GM18499 (cell line): Measurements from ENCODE around the gene ZNF516.

Source experiments
- ATAC-seq: cut with Tn5 transposase; IDR thresholded peaks from one replicate; pipeline ENCODE4 v1.9.1; 2021; ENCODE audit warnings: moderate number of reproducible peaks; ENCODE audit not compliant: insufficient read depth, unreplicated experiment

ZNF516 gene

DNA sequence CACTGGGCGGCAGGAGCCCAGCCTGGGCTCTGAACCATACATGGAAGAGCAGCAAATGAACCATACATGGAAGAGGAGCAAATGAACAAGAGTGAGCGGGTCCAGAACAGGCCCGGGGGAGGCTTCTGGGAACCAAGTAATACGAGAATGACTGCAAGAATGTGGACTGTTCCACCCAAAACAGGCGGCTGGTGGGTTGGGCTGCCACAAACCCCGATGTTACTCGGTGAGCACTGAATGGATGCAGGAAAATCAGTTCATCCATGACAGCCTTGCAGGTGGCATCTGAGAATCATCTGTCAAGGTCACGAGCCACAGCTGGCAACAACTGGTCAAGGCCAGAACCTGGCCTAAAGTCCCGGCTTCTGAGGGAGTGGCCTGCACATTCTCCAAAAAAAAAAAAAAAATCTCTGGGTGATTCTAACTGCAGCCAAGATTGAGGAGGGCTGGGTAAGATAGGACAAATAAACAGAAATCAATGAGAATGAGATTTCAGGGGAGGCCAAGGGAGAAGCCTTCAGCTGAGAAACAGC, 106.1 kb downstream of the ZNF516 start:
- ATAC-seq = no peak

DNA sequence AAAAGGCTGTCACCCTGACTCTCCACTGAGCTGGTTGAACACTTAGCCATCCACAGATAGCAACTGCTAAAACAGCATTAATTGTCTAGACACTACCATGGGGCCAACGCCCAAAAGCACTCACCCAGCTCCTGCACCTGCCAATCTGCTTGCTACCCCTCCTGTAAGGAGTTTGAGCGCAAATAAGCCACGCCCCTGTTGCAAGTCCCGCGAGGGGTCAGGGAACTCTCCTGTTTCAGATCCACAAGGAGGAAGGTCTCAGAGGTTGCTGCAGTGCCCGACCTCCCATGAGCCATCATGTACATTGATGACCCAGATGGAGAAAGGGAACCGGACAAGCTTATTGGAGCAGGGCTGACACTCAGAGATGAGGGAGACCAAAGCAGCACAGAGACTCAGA, 106.8 kb downstream of the ZNF516 start:
- no peak for ATAC-seq

DNA sequence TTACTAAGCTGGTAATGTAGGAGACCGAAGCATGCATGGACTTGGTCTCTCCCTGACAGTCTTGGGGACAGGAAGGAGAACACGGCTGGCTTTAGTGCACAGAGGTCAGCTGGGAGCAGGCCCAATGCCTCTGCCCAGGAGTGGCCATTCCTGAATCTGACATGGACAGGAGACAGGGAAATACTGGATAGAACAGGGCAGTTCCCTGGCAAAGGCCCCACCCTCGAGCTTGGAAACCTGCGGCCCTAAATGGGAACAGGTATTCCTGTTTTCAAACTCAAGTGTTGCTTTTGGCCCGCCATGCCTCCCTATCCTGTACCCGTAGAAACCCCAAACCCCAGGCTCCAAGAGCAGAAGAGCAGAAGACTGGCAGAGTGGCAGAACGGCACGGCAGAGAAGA, 107.4 kb downstream of the ZNF516 start:
- no peak for ATAC-seq

DNA sequence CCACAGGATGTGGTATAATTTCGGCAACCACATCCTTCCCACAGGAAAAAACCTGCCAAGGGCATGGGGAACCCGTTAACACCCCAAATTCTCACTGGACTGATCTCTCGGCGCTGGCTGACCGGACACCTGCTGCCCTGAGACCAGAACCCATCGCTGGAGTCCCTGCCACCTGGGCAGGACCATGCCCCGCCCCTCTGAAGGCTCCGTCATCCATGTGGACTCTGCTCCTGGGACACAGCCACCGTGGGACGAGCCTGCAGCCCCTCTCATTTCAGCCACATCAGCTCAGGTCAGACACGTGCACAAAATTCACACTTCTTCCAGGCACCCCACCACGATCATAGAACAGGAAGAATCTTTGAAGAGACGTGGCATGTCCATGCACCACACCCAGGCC, 108.2 kb downstream of the ZNF516 start:
- no peak for ATAC-seq

DNA sequence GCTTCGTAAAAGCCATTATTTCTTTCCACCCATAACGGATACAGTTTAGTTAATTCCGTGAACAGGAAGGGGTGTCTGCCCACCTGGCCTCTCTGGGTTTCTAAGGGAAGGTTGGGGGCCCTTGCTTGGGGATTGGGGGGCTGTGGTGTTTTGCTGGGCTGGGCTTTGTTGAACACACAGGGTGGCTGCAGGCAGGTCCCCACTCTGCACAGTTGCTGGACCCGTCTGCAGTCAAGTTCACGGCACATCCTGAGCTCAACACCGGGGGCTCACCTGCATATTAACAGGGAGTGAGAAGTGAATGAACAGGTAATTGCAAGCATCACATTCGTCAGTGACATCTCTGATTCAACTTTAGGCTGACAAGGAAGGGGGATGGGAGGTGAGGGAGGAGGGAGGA, 109.0 kb downstream of the ZNF516 start:
- ATAC-seq = no peak

DNA sequence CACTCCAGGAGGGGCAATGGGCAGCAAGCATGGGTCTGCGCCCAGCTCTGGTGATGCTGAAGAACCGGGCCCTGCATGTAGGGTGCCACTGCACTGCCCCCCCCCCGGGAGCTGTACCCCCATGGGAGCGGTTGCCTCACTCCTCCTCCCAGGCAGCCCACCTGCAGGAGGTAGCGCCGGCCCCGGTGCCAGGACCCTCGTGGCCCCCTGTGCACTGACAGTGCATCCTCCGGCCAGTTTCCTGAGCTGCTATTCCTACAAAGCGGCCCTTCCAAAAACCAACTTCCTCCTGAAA, 109.4 kb downstream of the ZNF516 start:
- no peak for ATAC-seq

DNA sequence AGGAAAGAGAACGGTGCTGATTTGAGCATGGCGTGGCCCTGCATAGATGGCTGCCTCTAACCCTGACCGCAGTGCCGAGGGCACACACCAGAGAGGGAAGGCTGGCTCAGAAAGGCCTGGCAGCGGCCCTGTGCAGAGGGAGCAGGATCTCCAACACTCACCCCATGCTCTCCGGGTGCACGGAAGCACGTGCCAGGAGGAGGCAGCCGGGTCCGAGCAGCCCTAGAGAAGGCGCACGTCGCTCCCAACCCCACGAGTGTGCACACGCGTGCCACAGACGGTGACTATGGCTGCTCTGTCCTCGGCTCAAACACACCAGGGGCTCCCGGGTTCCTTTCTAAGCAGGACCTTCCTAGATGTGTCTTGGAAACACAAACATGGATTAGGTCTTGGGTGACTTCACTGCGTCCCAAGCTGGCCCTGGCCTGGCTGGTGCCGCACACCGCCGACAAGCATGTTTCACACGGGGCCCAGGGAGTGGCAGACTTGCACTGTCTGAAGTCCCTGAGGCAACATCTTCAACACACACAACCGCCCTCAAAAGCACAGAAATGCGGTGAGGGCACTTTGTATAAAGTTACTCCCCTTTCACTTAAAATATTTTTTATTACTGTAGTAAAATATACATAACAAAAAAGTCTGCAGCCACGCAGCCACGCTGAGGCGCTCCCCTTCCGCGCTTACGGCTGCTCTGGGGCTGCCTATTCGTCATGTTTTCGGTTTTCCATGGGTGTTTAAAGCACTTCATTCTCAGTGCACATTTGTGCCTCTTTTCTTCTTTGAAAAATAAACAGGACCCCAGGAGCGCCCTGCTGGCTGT, 110.0 kb downstream of the ZNF516 start:
- ATAC-seq = no peak

DNA sequence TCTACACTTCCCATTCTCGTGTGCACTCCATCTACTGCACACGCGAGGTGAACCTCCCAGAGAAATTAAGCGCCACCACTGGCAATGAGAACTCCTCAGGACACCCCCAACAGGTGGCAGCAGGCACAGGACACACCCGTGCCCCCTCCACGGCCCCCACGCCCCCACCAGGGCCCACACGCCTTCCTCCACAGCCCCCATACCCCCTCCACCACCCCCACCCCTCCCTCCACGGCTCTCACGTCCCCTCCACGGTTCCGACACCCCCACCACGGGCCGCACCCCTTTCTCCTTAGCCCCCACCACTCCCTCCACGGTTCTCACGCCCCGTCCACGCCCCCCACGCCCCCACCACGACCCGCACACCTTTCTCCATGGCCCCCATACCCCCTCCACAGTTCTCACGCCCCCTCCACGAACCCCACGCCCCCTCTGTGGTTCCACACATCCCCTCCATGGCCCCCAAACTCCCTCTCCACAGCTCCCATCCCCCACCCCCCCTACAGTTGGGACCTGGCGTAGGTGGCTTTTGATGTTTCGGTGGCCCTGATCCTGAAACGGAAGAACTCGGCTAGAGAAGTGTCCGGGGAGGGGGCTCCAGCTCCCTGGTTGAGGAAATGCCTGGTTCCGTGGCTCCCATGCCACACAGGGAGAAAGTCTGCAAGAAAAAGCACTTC, 110.8 kb downstream of the ZNF516 start:
- no peak for ATAC-seq

DNA sequence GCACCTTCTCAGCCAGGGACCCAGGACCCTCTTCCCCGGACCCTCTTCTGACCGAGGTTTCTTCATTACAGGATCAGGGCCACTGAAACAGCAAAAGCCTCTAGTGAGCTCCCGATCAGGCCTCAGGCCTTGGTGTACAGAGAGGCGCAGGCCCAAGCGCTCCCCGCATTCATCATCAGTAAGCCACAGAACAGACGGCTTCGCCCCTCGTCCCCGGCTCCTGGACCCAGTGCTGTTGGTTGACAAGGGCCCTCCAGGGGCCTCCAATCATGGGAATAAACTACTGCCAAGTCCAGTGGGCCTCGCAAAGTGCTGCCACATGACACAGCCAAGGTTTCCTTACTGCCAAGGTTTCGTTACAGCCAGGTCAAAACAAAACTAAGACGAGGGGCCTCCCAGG, 111.4 kb downstream of the ZNF516 start:
- no peak for ATAC-seq

DNA sequence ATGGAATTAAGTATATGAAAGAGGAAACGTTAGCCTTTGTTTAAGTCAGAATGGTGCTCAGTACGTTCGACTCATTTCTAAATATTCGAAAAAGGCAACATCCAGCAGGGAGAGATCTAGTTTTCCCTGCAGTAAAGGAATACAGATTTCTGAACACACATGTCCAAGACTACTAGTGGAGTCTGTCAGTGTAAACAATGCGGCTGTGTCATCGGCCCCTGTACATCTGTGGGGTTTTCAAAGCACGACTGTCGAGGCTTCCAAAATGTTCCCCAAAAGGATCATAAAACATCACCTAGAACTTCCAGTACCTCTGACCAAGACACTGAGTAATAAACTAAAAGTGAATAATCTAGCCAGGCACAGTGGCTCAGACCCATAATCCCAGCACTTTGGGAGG, 112.8 kb downstream of the ZNF516 start:
- no peak for ATAC-seq

DNA sequence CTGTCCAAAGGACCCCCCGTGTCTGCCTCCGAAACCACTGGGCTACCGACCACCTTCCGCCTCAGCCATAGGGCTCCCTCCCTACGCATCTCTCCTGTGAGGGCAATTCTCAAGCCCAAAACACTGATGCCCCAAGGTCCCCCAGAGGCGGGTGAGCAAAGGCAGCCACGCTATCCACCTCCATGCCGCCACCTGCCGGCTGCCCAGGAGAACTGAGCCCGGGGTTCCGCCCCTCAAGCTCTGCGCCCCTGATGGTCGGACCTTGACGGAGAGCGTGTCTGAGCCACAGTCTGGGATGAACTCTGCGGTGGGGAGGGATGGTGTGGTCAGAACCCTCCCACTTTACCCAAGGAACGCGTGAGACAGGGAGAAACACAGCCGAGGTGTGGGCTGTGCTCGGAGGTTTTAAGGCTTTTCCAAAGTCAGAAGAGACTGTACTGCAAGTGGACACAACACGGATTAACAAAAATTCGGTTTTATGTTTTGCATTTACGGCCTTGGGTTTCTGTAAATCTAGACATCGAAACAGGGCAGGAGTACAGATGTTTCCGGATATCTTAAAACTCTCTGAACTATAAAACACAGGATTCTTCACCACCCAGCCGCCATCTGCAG, 114.1 kb downstream of the ZNF516 start:
- ATAC-seq = no peak

DNA sequence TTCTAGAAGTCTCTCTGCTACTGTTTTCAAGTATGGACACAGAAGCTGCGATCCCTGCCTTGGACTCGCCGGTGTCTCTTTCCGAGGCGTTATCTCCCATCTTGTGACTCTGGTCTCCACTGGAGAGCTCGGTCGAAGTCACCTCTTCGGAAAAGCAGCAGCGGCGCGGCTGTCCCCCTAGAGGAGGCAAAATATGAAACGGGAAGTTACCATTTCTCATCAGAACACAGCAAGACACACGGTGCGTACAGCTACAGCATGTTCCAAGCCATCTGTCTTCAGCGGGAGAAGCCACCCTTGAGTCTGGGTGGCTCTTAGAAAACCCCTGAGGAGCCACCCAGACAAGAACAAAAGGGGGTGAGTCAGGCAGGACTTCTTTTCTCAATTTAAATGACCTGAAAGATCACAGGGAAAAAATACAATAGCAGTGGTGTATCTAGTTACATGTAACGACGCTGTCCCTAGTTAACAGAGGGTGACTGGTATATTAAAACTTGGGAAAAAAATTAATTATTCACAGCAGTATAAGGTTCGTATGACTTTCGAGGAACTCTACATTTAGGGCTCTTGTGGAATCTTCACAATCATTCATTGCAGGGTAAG, 114.8 kb downstream of the ZNF516 start:
- no peak for ATAC-seq

DNA sequence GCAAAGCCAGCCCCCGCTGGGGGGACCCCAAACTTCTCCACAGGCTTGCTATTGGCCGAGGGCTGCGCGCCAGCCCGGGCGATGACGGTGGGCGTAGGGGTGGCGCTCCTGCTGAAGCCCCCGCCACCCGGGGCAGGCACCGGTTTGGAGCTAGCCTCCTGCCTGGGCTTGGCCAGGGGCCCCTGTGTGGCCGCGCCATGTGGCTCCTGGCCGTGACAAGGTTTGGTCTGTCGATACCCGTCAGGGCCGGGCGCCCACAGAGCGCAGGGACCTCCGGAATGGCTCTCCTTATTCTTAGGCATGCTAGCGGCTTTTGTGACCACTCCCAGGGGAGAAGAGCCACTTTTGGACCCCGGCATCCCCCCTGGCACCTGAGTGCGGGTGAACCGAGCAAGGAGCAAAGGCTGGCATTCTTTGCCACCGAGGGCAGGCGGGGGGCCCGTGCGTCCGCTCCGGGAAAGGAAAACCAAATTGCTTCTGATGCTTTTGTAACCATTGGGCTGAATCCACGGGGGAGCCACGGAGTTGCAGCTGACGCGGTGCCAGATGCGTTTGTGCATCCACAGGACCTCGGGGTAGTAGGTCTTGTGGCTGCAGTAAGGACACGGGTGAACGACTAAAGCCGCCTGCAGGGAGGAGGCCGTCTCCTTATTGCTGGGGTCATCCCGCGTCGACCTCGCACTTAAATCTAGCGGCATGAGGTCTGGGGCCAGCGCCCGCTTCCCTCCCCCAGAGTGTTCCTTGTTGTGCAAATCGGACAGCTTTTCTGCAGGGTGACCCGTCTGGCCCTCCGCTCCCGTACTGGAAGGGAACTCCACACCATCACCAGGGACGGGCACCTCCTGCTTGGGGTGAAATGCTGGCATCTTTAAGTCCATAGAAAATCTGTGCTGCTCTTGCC, 115.6 kb downstream of the ZNF516 start:
- no peak for ATAC-seq

DNA sequence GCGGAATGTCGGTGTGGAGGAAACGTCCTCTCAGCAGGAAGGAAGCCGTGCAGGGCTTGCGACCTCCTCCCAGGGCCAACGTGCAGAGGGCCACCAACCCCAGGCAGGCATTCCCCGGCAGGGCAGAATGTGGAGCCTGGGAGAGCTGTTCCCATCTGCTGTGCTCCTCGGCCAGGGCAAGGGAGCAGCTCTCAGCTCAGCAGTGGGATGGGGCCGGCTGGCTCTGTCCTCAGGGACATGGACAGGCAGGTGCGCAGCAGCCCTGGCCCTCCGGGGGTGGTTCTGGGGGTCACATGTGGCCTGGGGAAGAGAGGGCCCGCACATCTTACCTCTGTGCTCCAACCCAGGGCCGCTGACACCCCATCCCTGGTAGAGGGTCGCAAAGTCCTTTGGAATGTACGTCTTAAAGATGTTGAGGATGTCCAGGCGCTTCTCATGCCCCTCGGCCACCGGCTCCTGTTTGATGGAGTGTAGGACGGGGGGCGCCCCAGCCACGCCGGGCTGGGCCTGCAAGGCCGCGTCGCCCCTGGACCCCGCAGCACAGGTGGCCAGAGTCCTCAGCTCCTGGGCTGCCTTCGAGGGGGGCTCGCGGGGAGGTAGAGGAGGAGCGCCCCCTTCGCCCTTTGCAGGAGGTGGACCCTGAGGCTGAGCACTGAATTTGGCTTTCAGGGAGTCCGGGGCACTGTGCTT, 116.4 kb downstream of the ZNF516 start:
- ATAC-seq = no peak

DNA sequence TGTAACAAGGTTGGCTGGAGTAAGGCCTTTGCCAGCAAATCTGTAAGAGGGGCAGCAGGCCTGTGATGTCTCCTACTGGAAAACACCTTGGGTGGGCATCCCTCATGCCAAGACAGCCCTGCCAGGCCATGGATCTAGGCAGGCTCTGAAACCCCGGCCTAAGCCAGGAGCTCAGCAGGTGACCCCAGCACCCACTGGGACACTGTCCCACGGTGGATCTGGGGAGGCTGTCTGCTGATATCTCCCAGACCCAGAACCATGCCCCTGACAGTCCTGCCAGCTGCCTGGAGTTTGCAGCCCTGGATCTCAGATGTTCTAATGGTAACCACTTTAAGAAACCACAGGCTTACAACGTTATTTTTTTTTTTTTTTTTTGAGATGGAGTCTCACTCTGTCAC, 117.7 kb downstream of the ZNF516 start:
- ATAC-seq = no peak

DNA sequence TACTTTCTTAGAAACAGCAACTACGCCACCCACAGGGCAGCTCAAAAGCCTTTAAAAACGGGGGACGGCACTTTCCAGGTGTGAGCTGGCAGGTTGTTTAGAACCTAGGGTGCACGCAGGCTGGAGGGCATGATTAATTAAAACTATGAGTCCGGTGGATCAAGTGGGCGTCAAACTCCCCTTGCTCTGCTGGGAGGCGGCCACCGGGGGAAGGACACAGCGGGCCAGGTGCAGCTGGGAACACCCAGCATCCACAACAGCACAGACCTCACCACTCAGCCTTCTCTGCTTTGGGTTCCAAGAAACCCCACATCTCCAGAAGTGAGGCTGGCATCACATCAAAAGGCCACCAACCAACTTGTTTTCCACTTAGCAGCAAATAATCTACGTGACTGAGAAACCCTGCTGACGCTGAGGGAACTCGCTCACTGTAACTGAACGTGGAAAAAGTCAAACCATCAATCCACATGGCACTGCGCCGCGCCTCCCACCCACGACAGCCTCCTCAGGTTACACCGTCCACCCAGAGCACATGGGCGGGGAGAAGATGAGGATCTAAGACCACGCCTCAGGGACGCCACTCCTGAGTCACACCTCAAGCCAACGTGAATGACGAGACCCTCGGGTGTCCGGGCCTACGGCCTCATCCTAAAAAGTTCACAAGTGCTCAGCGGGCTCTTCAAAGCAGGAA, 118.2 kb downstream of the ZNF516 start:
- no peak for ATAC-seq

DNA sequence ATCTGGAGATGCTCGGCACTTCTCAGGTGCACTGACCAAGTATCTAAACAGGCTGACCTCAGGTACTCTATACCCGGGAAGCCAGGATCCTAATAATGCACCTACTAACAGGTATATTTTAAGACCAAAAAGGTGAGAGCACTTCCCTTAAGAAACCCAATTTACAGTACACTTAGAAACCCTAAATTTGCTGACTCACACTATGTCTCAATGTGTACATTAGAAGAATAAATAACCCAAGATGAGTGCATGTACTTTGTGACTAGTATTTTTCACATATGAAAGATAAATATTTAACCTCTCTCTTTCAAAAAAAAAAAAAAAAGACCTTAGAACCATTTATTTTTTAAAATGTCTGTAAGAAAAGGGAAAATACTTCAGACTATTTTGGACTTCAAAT, 118.8 kb downstream of the ZNF516 start:
- ATAC-seq = no peak

DNA sequence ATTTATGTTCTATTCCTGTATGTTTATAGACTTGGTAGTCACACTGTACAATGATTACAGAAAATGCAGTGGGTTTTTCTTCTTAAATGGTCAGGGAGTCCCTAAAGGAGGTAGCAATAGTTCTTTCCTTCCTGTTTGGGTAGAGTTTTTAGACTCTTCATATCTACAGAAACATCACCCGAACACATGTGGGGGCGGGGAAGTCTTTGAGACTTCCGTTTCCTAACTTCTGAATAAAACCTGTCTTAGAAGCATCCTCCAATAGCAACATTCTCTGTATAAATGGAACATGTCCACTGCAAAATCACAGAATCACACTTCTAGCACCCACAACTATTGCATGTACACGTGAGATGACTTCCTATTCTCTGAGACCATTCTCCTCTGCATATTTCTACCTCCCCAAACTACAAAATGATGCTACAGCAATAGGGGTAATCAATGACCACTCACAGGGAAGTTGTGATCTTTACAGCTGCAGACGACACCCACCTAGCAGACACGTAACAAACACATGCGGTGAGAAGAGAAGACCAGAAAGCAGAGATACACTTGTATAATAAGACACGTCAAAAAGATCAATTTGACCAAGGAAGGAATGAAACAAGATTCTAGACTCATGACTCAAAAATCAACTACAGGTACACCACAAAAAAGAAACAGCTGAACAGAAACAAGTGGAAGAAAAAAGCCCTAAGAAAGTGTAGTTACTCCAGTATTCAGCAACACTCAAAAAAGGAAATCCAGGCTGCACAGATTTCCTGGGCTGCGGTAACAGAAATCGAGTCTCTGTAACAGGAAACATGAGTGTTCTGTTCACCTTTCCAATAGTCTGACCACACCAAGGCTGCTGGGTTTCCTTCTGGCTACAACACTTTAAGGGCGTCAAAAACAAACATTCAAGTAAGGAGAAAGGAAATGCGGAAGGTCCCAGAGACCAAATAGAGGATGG, 120.4 kb downstream of the ZNF516 start:
- ATAC-seq = peak; percentile 95
